ACC112 (cell line): ENCODE results near the gene MEF2C.
"Not testable (repeated sequence)": the region's sequence is repeated elsewhere in the genome, so short reads cannot be mapped to it uniquely, and the experiment has no call there.

Experiments used
- H2AFZ ChIP-seq: fragments of 200-600 bp; sonication (generic); one replicate; pipeline ENCODE4 v1.6.0; 2017; ENCODE audit warnings: antibody characterized with exemption, low read length; ENCODE audit not compliant: unreplicated experiment
- H3K27ac ChIP-seq: fragments of 200-600 bp; sonication (generic); 2 replicates; pipeline ENCODE4 v1.5.1; 2014; ENCODE audit warnings: low read depth, mild to moderate bottlenecking, antibody characterized with exemption, low read length, moderate library complexity
- H3K27me3 ChIP-seq: fragments of 200-600 bp; sonication (generic); 2 replicates; pipeline ENCODE4 v1.6.1; 2014; ENCODE audit warnings: mild to moderate bottlenecking, antibody characterized with exemption, low read length, moderate library complexity, mixed read lengths; ENCODE audit not compliant: insufficient read depth
- H3K36me3 ChIP-seq: fragments of 200-600 bp; sonication (generic); 2 replicates; pipeline ENCODE4 v1.6.1; 2016; ENCODE audit warnings: mild to moderate bottlenecking, antibody characterized with exemption, low read length, moderate library complexity, mixed read lengths; ENCODE audit not compliant: insufficient read depth
- H3K4me1 ChIP-seq: fragments of 200-600 bp; sonication (generic); one replicate; pipeline ENCODE4 v1.6.1; 2016; ENCODE audit warnings: low read length, mixed read lengths; ENCODE audit not compliant: insufficient read depth, unreplicated experiment, control insufficient read depth
- H3K4me3 ChIP-seq: fragments of 200-600 bp; sonication (generic); 2 replicates; pipeline ENCODE4 v1.5.1; 2014; ENCODE audit warnings: mild to moderate bottlenecking, low read depth, low read length
- H3K79me2 ChIP-seq: fragments of 200-600 bp; sonication (generic); one replicate; pipeline ENCODE4 v1.6.0; 2016; ENCODE audit warnings: low read length; ENCODE audit not compliant: control insufficient read depth, unreplicated experiment, insufficient read depth

MEF2C gene

DNA sequence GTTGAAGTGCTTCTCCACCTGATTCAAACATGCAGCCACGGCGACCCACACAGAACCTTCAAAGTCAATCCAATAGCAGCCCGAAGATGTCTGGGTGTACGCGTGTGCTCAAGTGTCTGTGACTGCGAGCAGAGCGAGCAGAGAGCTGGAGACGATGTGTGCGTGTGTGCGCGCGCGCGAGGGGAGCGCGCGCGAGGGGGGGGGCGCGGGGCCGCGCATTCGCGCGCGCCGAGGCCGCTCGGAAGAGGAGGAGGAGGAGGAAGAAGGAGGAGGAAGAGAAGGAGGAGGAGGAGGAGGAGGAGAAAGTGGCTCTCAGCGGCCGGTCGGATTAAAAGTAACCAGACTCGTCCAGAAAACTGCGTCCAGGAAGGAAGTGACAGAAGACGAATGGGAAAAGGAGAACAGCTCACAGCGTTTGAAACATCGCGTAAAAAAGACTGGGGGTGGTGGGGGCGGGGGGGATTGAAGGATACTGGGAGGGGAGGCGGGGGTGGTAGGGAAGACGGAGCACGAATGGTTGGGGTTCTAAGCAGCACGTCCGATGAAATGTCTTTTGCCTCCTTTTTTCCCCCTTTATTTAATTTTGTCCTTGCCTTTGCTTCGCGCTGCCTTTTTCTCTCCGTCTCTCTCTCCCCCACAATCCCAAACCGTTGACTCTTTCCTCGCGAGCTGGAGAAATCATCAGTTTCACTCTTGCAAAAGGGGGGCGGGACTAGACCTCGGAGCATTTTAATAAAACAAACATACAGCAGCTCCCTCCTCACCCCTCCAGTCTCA lies at the start of gene MEF2C:
Gene MEF2C (minus strand): TSS at position 126 of the 777 bp plus-strand sequence. CDS start 59,396 bp downstream, outside the sequence.
- Histone ChIP-seq H3K4me3 (peak within 1 kb of the TSS; percentile 82), H2AFZ (peak within 1 kb of the TSS; percentile 50), H3K79me2 (no peaks in the 10 kb centered on the region), H3K27me3 (no peaks in the 10 kb centered on the region), H3K27ac (peak within 1 kb of the TSS; percentile 77), H3K36me3 (no peaks in the 10 kb centered on the region), H3K4me1 (peaks cover 22% of the 10 kb centered on the region)

DNA sequence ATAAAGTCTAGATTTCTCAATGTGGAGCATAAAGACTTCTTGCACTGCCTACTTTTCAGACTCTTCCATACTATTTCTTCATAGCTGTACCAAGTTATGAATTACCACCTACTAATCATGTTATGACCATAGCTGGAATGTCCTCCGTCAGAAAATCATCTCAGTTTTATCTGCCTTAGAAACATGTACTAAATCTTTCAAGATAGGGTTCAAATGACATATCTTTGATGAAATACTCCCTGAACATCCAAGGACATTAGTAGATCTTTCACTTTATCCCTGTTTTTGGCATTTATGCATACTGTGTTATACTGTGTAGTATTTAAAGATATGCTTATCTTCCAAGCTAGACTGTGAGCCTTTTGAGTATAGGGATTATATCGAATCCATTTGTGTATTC lies 49.6 kb upstream of the MEF2C start:
- Histone ChIP-seq H2AFZ (no peak overlapping the region), H3K4me3 (no peak overlapping the region), H3K4me1 (no peaks in the 10 kb centered on the region), H3K36me3 (no peaks in the 10 kb centered on the region), H3K79me2 (no peaks in the 10 kb centered on the region), H3K27me3 (no peaks in the 10 kb centered on the region), H3K27ac (no peak overlapping the region)

DNA sequence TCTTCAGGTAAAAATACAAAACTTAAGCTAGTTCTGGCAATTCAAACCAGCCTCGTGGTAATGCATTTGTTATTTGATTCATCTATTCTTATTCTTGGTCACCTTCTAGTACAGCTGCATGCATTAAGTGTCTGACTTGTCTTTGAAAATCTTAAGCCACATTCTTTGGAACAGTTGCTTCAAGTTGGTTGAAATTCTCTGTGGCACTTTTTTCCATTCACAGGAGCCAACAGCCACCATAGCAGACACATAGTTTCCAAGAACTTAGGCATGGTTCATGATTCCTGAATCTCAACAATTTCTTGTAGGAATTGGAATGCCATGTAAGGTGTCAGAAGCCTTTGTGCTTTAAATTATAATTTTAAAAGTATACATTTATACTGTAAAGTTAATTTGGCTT lies 47.4 kb upstream of the MEF2C start:
- Histone ChIP-seq H3K36me3 (no peaks in the 10 kb centered on the region), H3K4me1 (no peaks in the 10 kb centered on the region), H3K27me3 (no peaks in the 10 kb centered on the region), H3K4me3 (no peak overlapping the region), H3K79me2 (no peaks in the 10 kb centered on the region), H3K27ac (no peak overlapping the region), H2AFZ (no peak overlapping the region)

DNA sequence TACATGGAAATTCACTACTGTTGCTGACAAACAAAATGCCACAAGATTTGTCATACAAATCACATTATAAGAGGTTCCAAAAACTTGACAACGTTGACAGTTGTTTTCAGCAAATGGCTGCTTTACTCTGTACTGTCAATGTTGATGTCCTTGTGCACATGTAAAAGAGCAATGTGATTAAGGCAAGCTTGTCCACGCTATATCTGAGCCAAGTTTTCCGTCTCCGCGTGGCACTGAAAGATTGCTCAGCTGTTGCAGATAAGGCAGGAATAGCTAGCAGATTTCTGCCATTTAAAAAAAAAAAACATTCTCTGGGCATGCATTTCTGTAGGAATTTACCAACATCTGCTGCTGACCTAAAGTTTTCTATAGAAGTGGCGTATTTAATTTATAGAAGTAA lies 46.4 kb upstream of the MEF2C start:
- H3K4me1 ChIP-seq = no peaks in the 10 kb centered on the region
- no peaks in the 10 kb centered on the region for H3K27me3 ChIP-seq
- no peak overlapping the region for H3K27ac ChIP-seq
- no peaks in the 10 kb centered on the region for H3K36me3 ChIP-seq
- H3K4me3 ChIP-seq = no peak overlapping the region
- no peaks in the 10 kb centered on the region for H3K79me2 ChIP-seq
- H2AFZ ChIP-seq = no peak overlapping the region

DNA sequence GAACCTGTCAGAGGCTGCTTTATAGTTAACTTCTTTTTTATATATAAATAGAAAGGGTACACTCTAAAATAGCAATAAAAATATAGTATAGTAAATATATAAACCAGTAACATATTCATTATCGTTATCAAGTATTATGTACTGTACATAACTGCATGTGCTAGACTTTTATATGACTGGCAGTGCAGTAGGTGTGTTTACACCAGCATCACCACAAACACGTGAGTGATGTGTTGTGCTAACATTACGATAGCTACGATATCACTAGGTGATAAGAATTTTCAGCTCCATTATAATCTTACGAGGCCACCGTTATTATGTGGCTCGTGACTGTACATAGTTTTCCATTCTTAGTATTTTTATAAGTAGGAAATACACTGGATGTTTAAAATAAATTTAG lies 43.8 kb upstream of the MEF2C start:
- H3K27me3 ChIP-seq = no peaks in the 10 kb centered on the region
- no peaks in the 10 kb centered on the region for H3K36me3 ChIP-seq
- no peak overlapping the region for H2AFZ ChIP-seq
- no peak overlapping the region for H3K4me3 ChIP-seq
- H3K27ac ChIP-seq = no peak overlapping the region
- no peaks in the 10 kb centered on the region for H3K79me2 ChIP-seq
- no peaks in the 10 kb centered on the region for H3K4me1 ChIP-seq

GRCh38 chr5:88925692-88926490 lies 42.9 kb upstream of the MEF2C start:
- H2AFZ ChIP-seq = no peak overlapping the region
- no peak overlapping the region for H3K27ac ChIP-seq
- H3K27me3 ChIP-seq = no peaks in the 10 kb centered on the region
- H3K36me3 ChIP-seq = no peaks in the 10 kb centered on the region
- no peaks in the 10 kb centered on the region for H3K79me2 ChIP-seq
- H3K4me3 ChIP-seq = no peak overlapping the region
- H3K4me1 ChIP-seq = no peaks in the 10 kb centered on the region

- Histone ChIP-seq H3K27ac (no peak overlapping the region), H3K4me1 (no peaks in the 10 kb centered on the region), H3K79me2 (no peaks in the 10 kb centered on the region), H2AFZ (no peak overlapping the region), H3K36me3 (no peaks in the 10 kb centered on the region), H3K4me3 (no peak overlapping the region), H3K27me3 (no peaks in the 10 kb centered on the region)
Measured at GRCh38 chr5:88924330-88924657, 41.3 kb upstream of the MEF2C start.

DNA sequence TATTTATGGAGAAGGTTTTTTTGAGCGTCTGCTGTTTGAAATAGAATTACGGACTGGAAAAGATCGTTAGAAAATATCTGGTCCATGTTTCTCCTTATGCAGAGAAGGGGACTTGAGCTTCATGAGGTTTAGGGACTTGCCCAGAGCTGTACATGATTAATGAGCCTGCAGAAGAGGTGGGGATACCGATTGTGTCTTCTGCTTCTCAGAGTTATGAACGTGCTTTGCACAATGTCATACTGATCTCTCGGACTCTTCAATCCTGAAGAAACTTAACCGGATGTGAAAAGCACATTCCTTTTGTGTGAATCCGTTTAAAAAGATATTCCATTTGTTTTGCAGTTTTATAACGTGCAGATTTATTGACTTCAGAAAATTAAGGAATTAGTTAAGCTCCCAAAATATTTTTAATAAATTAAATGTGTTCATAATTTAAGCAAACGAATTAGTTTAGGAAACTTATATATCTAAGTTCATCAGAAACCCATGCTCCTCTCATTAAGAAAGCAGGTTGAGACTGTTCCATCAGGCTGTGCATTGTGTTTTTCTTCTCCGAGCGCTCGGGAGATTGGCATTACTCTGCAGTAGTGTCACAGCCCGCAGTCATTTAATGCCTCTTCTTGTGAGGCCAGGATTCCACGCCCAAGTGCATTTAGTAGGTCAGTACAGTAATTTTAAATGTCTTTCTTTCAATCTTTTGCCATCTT lies 40.8 kb upstream of the MEF2C start:
- Histone ChIP-seq H3K4me3 (no peak overlapping the region), H3K79me2 (no peaks in the 10 kb centered on the region), H3K36me3 (no peaks in the 10 kb centered on the region), H3K4me1 (no peaks in the 10 kb centered on the region), H3K27me3 (no peaks in the 10 kb centered on the region), H2AFZ (no peak overlapping the region), H3K27ac (no peak overlapping the region)

- H2AFZ ChIP-seq, H3K27ac ChIP-seq, H3K36me3 ChIP-seq, H3K4me1 ChIP-seq, H3K4me3 ChIP-seq, H3K79me2 ChIP-seq, H3K27me3 ChIP-seq: not testable (repeated sequence)
Measured at GRCh38 chr5:88912743-88913142, 29.8 kb upstream of the MEF2C start.

DNA sequence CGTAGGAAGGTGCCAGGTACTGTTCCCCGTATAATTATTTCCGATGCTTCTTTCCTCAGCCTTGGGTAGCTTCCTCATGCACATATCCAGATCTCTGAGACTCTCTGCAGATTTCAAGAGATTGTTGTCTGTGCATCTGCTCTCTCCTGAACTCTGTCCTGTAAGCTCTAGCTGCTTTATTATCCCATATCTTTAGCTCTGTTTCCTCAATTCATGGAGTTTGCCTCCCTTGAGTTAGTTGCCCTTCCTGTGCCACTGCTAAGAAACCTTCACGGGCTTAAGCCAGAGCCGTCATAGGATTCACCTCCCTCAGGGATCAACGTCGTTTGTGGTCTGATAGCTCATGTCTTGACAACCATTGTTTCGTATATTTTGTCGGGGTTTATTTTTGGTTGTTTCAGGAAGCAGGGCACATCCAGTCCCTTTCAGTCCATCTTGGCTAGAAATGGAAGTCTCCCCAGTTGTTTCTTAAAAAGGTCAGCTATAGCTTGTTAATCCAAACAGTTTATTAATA lies 28.1 kb upstream of the MEF2C start:
- H3K36me3 ChIP-seq, H3K79me2 ChIP-seq, H3K27ac ChIP-seq, H3K4me1 ChIP-seq, H3K4me3 ChIP-seq, H2AFZ ChIP-seq, H3K27me3 ChIP-seq: not testable (repeated sequence)
